HepG2 (cell line): ENCODE data around the gene ATAD1. TPM values are rescaled to one million over a fixed set of nuclear protein-coding genes. Genes with fewer than 3 reads are reported as not detected.

Experiments used
- ARHGAP35 ChIP-seq: sonication (generic); formaldehyde crosslinking; IDR thresholded peaks from 2 replicates; pipeline ENCODE4 v1.9.0; 2022; ENCODE audit warnings: mild to moderate bottlenecking, inconsistent platforms, moderate library complexity, missing genetic modification reagents, borderline replicate concordance
- ATF5 ChIP-seq: sonication (generic); formaldehyde crosslinking; IDR thresholded peaks from 2 replicates; pipeline ENCODE4 v1.4.0; 2020; ENCODE audit warnings: mild to moderate bottlenecking, low read depth, missing genetic modification reagents
- CEBPB ChIP-seq: IDR thresholded peaks from 2 replicates; pipeline ENCODE4 v1.6.1; 2011; ENCODE audit warnings: low read depth, low read length, improper control_type of control experiment, borderline replicate concordance
- DPF2 ChIP-seq: sonication (generic); formaldehyde crosslinking; IDR thresholded peaks from 2 replicates; pipeline ENCODE4 v1.4.0; 2020; ENCODE audit warnings: mild to moderate bottlenecking, low read depth, missing genetic modification reagents, borderline replicate concordance
- EEA1 ChIP-seq: sonication (generic); formaldehyde crosslinking; IDR thresholded peaks from 2 replicates; pipeline ENCODE4 v1.5.1; 2020; ENCODE audit warnings: mild to moderate bottlenecking, missing genetic modification reagents, borderline replicate concordance
- GPN1 ChIP-seq: sonication (generic); formaldehyde crosslinking; IDR thresholded peaks from 2 replicates; pipeline ENCODE4 v1.5.1; 2020; ENCODE audit warnings: missing genetic modification reagents, borderline replicate concordance
- HINFP ChIP-seq: sonication (generic); formaldehyde crosslinking; IDR thresholded peaks from 2 replicates; pipeline ENCODE4 v1.4.0; 2020; ENCODE audit warnings: low read depth, mild to moderate bottlenecking, missing genetic modification reagents
- JUND ChIP-seq: sonication (generic); formaldehyde crosslinking; IDR thresholded peaks from 2 replicates; pipeline ENCODE4 v1.8.0; 2022; ENCODE audit warnings: mild to moderate bottlenecking, missing genetic modification reagents
- MEIS2 ChIP-seq: sonication (generic); formaldehyde crosslinking; IDR thresholded peaks from 2 replicates; pipeline ENCODE4 v1.9.0; 2021; ENCODE audit warnings: mild to moderate bottlenecking, missing genetic modification reagents
- PCBP1 ChIP-seq: fragments of 200-400 bp; formaldehyde crosslinking; IDR thresholded peaks from 2 replicates; pipeline ENCODE4 v1.6.1; 2017; ENCODE audit warnings: mild to moderate bottlenecking, low read depth, low read length, borderline replicate concordance
- RAD51 ChIP-seq: fragments of 450-650 bp; IDR thresholded peaks from 2 replicates; pipeline ENCODE4 v1.6.1; 2016; ENCODE audit warnings: borderline replicate concordance
- RARA ChIP-seq: IDR thresholded peaks from 2 replicates; pipeline ENCODE4 v1.6.1; 2016; ENCODE audit warnings: missing genetic modification reagents, missing compliant biosample characterization
- SIN3A ChIP-seq: IDR thresholded peaks from 2 replicates; pipeline ENCODE4 v1.6.1; 2011; ENCODE audit warnings: low read depth, mild to moderate bottlenecking, control low read depth, low read length, borderline replicate concordance
- SUZ12 ChIP-seq: fragments of 150-350 bp; IDR thresholded peaks from 2 replicates; pipeline ENCODE4 v1.6.1; 2014; ENCODE audit warnings: low read depth, low read length
- TAF1 ChIP-seq: sonication (generic); formaldehyde crosslinking; IDR thresholded peaks from 2 replicates; pipeline ENCODE4 v1.4.0; 2020; ENCODE audit warnings: missing genetic modification reagents
- TGIF2 ChIP-seq: IDR thresholded peaks from 2 replicates; pipeline ENCODE4 v1.6.1; 2016; ENCODE audit warnings: control low read depth, missing compliant biosample characterization
- ZBTB38 ChIP-seq: sonication (generic); formaldehyde crosslinking; IDR thresholded peaks from 2 replicates; pipeline ENCODE4 v1.5.1; 2020; ENCODE audit warnings: mild to moderate bottlenecking, missing genetic modification reagents
- ZC3H4 ChIP-seq: sonication (generic); formaldehyde crosslinking; IDR thresholded peaks from 2 replicates; pipeline ENCODE4 v1.4.0; 2020; ENCODE audit warnings: missing genetic modification reagents, borderline replicate concordance
- ZNF432 ChIP-seq: sonication (generic); formaldehyde crosslinking; IDR thresholded peaks from 2 replicates; pipeline ENCODE4 v1.5.0; 2020; ENCODE audit warnings: missing genetic modification reagents, mild to moderate bottlenecking, borderline replicate concordance
- ZNF446 ChIP-seq: sonication (generic); formaldehyde crosslinking; IDR thresholded peaks from 2 replicates; pipeline ENCODE4 v1.5.0; 2020; ENCODE audit warnings: mild to moderate bottlenecking, missing genetic modification reagents
- ZNF652 ChIP-seq: IDR thresholded peaks from 2 replicates; pipeline ENCODE4 v1.6.1; 2016; ENCODE audit warnings: low read depth, borderline replicate concordance
- ZNF766 ChIP-seq: sonication (generic); formaldehyde crosslinking; IDR thresholded peaks from 2 replicates; pipeline ENCODE4 v1.5.0; 2020; ENCODE audit warnings: missing genetic modification reagents, borderline replicate concordance
- ZNF772 ChIP-seq: sonication (generic); formaldehyde crosslinking; IDR thresholded peaks from 2 replicates; pipeline ENCODE4 v1.5.0; 2020; ENCODE audit warnings: mild to moderate bottlenecking, missing genetic modification reagents
- ZNF773 ChIP-seq: sonication (generic); formaldehyde crosslinking; IDR thresholded peaks from 2 replicates; pipeline ENCODE4 v1.4.0; 2020; ENCODE audit warnings: missing genetic modification reagents, borderline replicate concordance
- polyA plus RNA-seq, 8 experiments: library from polyadenylated mRNA; depleted of rRNA in 3 of 8; stranded (reverse) in 7 of 8; unstranded in 1 of 8; fragments of >200 nt; fragmentation: Illumina TruSeq in 4 of 8; extraction: Trizol in 4 of 8; gene quantifications; 2 replicates each; pipeline versions ENCODE4 v1.2.1 to v1.2.3, GENCODE V29; 2011 to 2016; ENCODE audit warnings: low read depth in 4 of 8, missing spikeins in 1 of 8, mixed read lengths in 1 of 8; ENCODE audit not compliant: insufficient read depth in 1 of 8
- total RNA-seq, 5 experiments: library from RNA; depleted of rRNA; stranded (reverse); fragments of >200 nt; fragmentation: Illumina TruSeq; extraction: Trizol; gene quantifications; 2 replicates each; pipeline ENCODE4 v1.2.3, GENCODE V29; 2016; ENCODE audit warnings: low read depth in 1 of 5
- TF ChIP-seq, protein P1 (sequence below): sonication (generic); formaldehyde crosslinking; IDR thresholded peaks from 2 replicates; pipeline ENCODE4 v1.4.0; 2020; ENCODE audit warnings: missing genetic modification reagents
- TF ChIP-seq, protein P2 (sequence below): IDR thresholded peaks from 2 replicates; pipeline ENCODE4 v1.6.1; 2016; ENCODE audit warnings: low read depth, borderline replicate concordance
- TF ChIP-seq, protein P3 (sequence below): sonication (generic); formaldehyde crosslinking; IDR thresholded peaks from 2 replicates; pipeline ENCODE4 v1.8.1; 2022; ENCODE audit warnings: mild to moderate bottlenecking, missing genetic modification reagents

Gene ATAD1
- total and polyA plus RNA-seq, 2 of the 13 experiments (the other 11 are each of a cell fraction or from before 2014, with no cell fraction given): 14.9 to 28.2 TPM

GRCh38 chr10:87861566-87861952 is 43.5 kb upstream of the ATAD1 start (continued):
- 0 out of 2 replicates have a peak, but pooled peaks have one; percentile 10 for TF ChIP-seq RARA (CRISPR knock-in tag)
- TF ChIP-seq PCBP1: no peak
- TF ChIP-seq SUZ12: no peak
- no peak for TF ChIP-seq ATF5 (CRISPR knock-in tag)
- no peak for TF ChIP-seq ZNF652 (CRISPR knock-in tag)
- TF ChIP-seq ZC3H4 (CRISPR knock-in tag): peak; percentile 67; the same call in 1 of the 2 replicates
- TF ChIP-seq SIN3A: peak; percentile 68; the same call in 1 of the 2 replicates
- TF ChIP-seq GPN1: no peak
- TF ChIP-seq, protein P1, sequence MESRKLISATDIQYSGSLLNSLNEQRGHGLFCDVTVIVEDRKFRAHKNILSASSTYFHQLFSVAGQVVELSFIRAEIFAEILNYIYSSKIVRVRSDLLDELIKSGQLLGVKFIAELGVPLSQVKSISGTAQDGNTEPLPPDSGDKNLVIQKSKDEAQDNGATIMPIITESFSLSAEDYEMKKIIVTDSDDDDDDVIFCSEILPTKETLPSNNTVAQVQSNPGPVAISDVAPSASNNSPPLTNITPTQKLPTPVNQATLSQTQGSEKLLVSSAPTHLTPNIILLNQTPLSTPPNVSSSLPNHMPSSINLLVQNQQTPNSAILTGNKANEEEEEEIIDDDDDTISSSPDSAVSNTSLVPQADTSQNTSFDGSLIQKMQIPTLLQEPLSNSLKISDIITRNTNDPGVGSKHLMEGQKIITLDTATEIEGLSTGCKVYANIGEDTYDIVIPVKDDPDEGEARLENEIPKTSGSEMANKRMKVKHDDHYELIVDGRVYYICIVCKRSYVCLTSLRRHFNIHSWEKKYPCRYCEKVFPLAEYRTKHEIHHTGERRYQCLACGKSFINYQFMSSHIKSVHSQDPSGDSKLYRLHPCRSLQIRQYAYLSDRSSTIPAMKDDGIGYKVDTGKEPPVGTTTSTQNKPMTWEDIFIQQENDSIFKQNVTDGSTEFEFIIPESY (CRISPR knock-in tag): no peak
- peak; percentile 74 for TF ChIP-seq ZNF772 (CRISPR knock-in tag)
- 0 out of 2 replicates have a peak, but pooled peaks have one; percentile 43 for TF ChIP-seq ARHGAP35 (CRISPR knock-in tag)
- TF ChIP-seq ZNF446 (CRISPR knock-in tag): no peak
- peak; percentile 61; the same call in 1 of the 2 replicates for TF ChIP-seq JUND (CRISPR knock-in tag)
- TF ChIP-seq, protein P2, sequence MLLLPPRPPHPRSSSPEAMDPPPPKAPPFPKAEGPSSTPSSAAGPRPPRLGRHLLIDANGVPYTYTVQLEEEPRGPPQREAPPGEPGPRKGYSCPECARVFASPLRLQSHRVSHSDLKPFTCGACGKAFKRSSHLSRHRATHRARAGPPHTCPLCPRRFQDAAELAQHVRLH: peak; percentile 36; the same call in 1 of the 2 replicates
- TF ChIP-seq EEA1 (CRISPR knock-in tag): 0 out of 2 replicates have a peak, but pooled peaks have one; percentile 5
- no peak for TF ChIP-seq TAF1
- peak; percentile 90 for TF ChIP-seq CEBPB
- no peak for TF ChIP-seq ZNF773 (CRISPR knock-in tag)
- peak; percentile 92; the same call in 1 of the 2 replicates for TF ChIP-seq TGIF2 (CRISPR knock-in tag)
- no peak for TF ChIP-seq DPF2 (CRISPR knock-in tag)
- 0 out of 2 replicates have a peak, but pooled peaks have one; percentile 32 for TF ChIP-seq ZNF432
- no peak for TF ChIP-seq RAD51
- no peak for TF ChIP-seq ZBTB38
- peak; percentile 68 for TF ChIP-seq MEIS2 (CRISPR knock-in tag)
- TF ChIP-seq ZNF766 (CRISPR knock-in tag): peak; percentile 9; the same call in 1 of the 2 replicates
- no peak for TF ChIP-seq HINFP (CRISPR knock-in tag)
- TF ChIP-seq, protein P3, sequence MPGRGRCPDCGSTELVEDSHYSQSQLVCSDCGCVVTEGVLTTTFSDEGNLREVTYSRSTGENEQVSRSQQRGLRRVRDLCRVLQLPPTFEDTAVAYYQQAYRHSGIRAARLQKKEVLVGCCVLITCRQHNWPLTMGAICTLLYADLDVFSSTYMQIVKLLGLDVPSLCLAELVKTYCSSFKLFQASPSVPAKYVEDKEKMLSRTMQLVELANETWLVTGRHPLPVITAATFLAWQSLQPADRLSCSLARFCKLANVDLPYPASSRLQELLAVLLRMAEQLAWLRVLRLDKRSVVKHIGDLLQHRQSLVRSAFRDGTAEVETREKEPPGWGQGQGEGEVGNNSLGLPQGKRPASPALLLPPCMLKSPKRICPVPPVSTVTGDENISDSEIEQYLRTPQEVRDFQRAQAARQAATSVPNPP (CRISPR knock-in tag): peak; percentile 10; the same call in 1 of the 2 replicates
